ENCODE measurements around the gene MARK3. TPM values are rescaled to one million over a fixed set of nuclear protein-coding genes. Genes with fewer than 3 reads are reported as not detected.

MARK3 gene
- total and polyA plus RNA-seq, 8 donors, result 52.6 to 157 (median 95.0) TPM

GRCh38 chr14:103384450-103385151, 614 bp upstream of the MARK3 start:
- TF ChIP-seq EP300 (IDR thresholded peaks at IDR 0.05) (no peak), POLR2A (IDR thresholded peaks at IDR 0.05) (no peak), POLR2AphosphoS5 (IDR thresholded peaks at IDR 0.05) (no peak), CTCF (IDR thresholded peaks at IDR 0.05) (no peak)
- H3K4me1 ChIP-seq, result peaks cover 26 to 37% (median 32%) of the 10 kb centered on the region in 4 donors
- peak overlapping the region; percentile 67 to 93 (median 90) for H3K4me3 ChIP-seq
- H3K27ac ChIP-seq, result peak overlapping the region; percentile 94 to 100 (median 99)
- H3K9me3 ChIP-seq, result no peaks in the 10 kb centered on the region
- DNase-seq, result peak in 1 of 2 donors; percentile 15
- WGBS, 5 donors, result 7 to 17% (median 10%) methylated on average over 20 to 31 of the region's 31 CpGs
- no peaks in the 10 kb centered on the region for H3K27me3 ChIP-seq
- intact Hi-C loops (cut with DNase I; ENCODE audit: low total_unique reads), result no loop called here
- no peaks in the 10 kb centered on the region for H3K36me3 ChIP-seq

GRCh38 chr14:103385929-103386712, 906 bp downstream of the MARK3 start:
- Histone ChIP-seq H3K36me3 (no peaks in the 10 kb centered on the region), H3K27ac (peak overlapping the region; percentile 94 to 100 (median 99)), H3K4me3 (peak overlapping the region; percentile 67 to 93 (median 90)), H3K27me3 (no peaks in the 10 kb centered on the region), H3K9me3 (no peaks in the 10 kb centered on the region), H3K4me1 (peaks cover 29 to 49% (median 43%) of the 10 kb centered on the region in 4 donors)
- TF ChIP-seq EP300 (IDR thresholded peaks at IDR 0.05), result no peak
- no peak for TF ChIP-seq POLR2A (IDR thresholded peaks at IDR 0.05)
- no peak for TF ChIP-seq CTCF (IDR thresholded peaks at IDR 0.05)
- TF ChIP-seq POLR2AphosphoS5 (IDR thresholded peaks at IDR 0.05), result no peak
- intact Hi-C loops (cut with DNase I; ENCODE audit: low total_unique reads), result no loop called here
- DNase-seq, result peak; percentile 35 to 67
- WGBS, 5 donors, result 0 to 1% (median 0%) methylated on average over 40 to 44 of the region's 44 CpGs

- Histone ChIP-seq H3K27ac (peak overlapping the region; percentile 71 to 100 (median 99)), H3K36me3 (no peaks in the 10 kb centered on the region), H3K4me1 (peaks cover 36 to 56% (median 49%) of the 10 kb centered on the region in 4 donors), H3K4me3 (peak overlapping the region; percentile 67 to 93 (median 90)), H3K9me3 (no peaks in the 10 kb centered on the region), H3K27me3 (no peaks in the 10 kb centered on the region)
- TF ChIP-seq CTCF (IDR thresholded peaks at IDR 0.05) (no peak), POLR2A (IDR thresholded peaks at IDR 0.05) (no peak), POLR2AphosphoS5 (IDR thresholded peaks at IDR 0.05) (no peak), EP300 (IDR thresholded peaks at IDR 0.05) (no peak)
- 3 to 8% (median 5%) methylated on average over 9 of the region's 9 CpGs for WGBS, 5 donors
- intact Hi-C loops (cut with DNase I; ENCODE audit: low total_unique reads), result no loop called here
- DNase-seq, result peak in 1 of 2 donors; percentile 28
Observed at GRCh38 chr14:103386713-103387329, 1.6 kb downstream of the MARK3 start.

GRCh38 chr14:103388664-103389063, 3.4 kb downstream of the MARK3 start:
- no peak for DNase-seq
- Histone ChIP-seq H3K4me3 (peak overlapping the region in 1 of 4 donors; percentile 92), H3K27me3 (no peaks in the 10 kb centered on the region), H3K36me3 (no peaks in the 10 kb centered on the region), H3K27ac (no peak overlapping the region), H3K9me3 (no peaks in the 10 kb centered on the region), H3K4me1 (peaks cover 53 to 74% (median 67%) of the 10 kb centered on the region in 4 donors)
- TF ChIP-seq EP300 (IDR thresholded peaks at IDR 0.05), result no peak
- no peak for TF ChIP-seq POLR2AphosphoS5 (IDR thresholded peaks at IDR 0.05)
- 80 to 97% (median 90%) methylated on average over 1 of the region's 1 CpG for WGBS, 5 donors
- intact Hi-C loops (cut with DNase I; ENCODE audit: low total_unique reads), result no loop called here
